Measurements from ENCODE around the gene A4GALT. TPM values are rescaled to one million over a fixed set of nuclear protein-coding genes. Genes with fewer than 3 reads are reported as not detected.

A4GALT gene
- total RNA-seq = 33.6 and 39.3 TPM in 2 replicates

GRCh38 chr22:42720263-42721044 is at the start of gene A4GALT:
TSS of gene A4GALT (minus strand) at chr22:42720870. CDS start at chr22:42693951, 26,919 bp downstream.

GRCh38 chr22:42649246-42650099 is 71.2 kb downstream of the A4GALT start, which contains the start of gene CYB5R3:
TSS of gene CYB5R3 (minus strand) at chr22:42649392. CDS start at chr22:42649315, 77 bp downstream.

Other genes with a start within 250 kb of the A4GALT start
- 18.0 and 27.5 TPM in 2 replicates for gene RRP7A, start 201.1 kb downstream of the A4GALT start, total RNA-seq
- 4.7 and 6.6 TPM in 2 replicates for gene SERHL2, start 166.9 kb downstream of the A4GALT start, total RNA-seq
- gene POLDIP3, start 106.0 kb downstream of the A4GALT start, total RNA-seq = 29.5 and 30.4 TPM in 2 replicates
- 0.81 and 1.1 TPM in 2 replicates for gene ATP5MGL, start 80.3 kb downstream of the A4GALT start, total RNA-seq
- gene CYB5R3, start 71.5 kb downstream of the A4GALT start, total RNA-seq = 100 and 166 TPM in 2 replicates
- 81.9 and 83.0 TPM in 2 replicates for gene ARFGAP3, start 136.4 kb upstream of the A4GALT start, total RNA-seq